Parathyroid adenoma (tissue), 2 donors: ENCODE measurements around the gene PLIN5.

Source experiments
- H2AFZ ChIP-seq: fragments of 300-600 bp; sonication (generic); one replicate; pipeline ENCODE4 v1.7.0; 2017; ENCODE audit warnings: antibody characterized with exemption, mild to moderate bottlenecking
- H3K27ac ChIP-seq: fragments of 300-600 bp; sonication (generic); one replicate; pipeline ENCODE4 v1.7.0; 2017
- H3K27me3 ChIP-seq: fragments of 300-600 bp; sonication (generic); one replicate; pipeline ENCODE4 v1.7.0; 2017; ENCODE audit warnings: low read length; ENCODE audit not compliant: control insufficient read depth, insufficient read depth
- H3K36me3 ChIP-seq: fragments of 300-600 bp; sonication (generic); one replicate; pipeline ENCODE4 v1.7.0; 2017; ENCODE audit warnings: low read length; ENCODE audit not compliant: control insufficient read depth, insufficient read depth
- H3K4me1 ChIP-seq: fragments of 300-600 bp; sonication (generic); one replicate; pipeline ENCODE4 v1.7.0; 2017; ENCODE audit warnings: control low read depth
- H3K4me2 ChIP-seq: fragments of 300-600 bp; sonication (generic); one replicate; pipeline ENCODE4 v1.7.0; 2017; ENCODE audit warnings: low read length
- H3K4me3 ChIP-seq: fragments of 300-600 bp; sonication (generic); one replicate; pipeline ENCODE4 v1.7.0; 2017; ENCODE audit warnings: low read depth, low read length
- H3K79me2 ChIP-seq: fragments of 300-600 bp; sonication (generic); one replicate; pipeline ENCODE4 v1.7.0; 2017; ENCODE audit warnings: control low read depth
- H3K9ac ChIP-seq: fragments of 300-600 bp; sonication (generic); one replicate; pipeline ENCODE4 v1.7.0; 2017; ENCODE audit warnings: mild to moderate bottlenecking
- H3K9me3 ChIP-seq: fragments of 300-600 bp; sonication (generic); one replicate; pipeline ENCODE4 v1.7.0; 2017; ENCODE audit warnings: low read length; ENCODE audit not compliant: control insufficient read depth
- TF ChIP-seq, protein P1 (sequence below): fragments of 300-600 bp; sonication (generic); IDR thresholded peaks from one replicate; pipeline ENCODE4 v1.7.0; 2017; ENCODE audit warnings: antibody characterized with exemption, mild to moderate bottlenecking
- donor health status: primary hyperparathyroidism.

PLIN5 gene

DNA sequence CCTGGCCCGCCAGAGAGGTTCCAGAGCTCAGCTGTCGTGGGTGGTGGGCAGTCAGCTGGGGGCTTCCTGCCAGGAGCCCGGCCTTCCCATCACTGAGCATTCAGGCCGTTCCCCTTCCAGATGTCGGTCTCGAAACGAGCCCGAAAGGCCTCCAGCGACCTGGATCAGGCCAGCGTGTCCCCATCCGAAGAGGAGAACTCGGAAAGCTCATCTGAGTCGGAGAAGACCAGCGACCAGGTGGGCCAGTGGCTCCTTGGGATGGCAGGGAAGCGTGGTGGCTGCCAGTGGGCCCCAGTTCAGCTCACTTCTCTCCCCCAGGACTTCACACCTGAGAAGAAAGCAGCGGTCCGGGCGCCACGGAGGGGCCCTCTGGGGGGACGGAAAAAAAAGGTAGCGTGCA is 43.6 kb downstream of the PLIN5 start:
- Histone ChIP-seq H3K27me3 (no peaks in the 10 kb centered on the region), H3K4me2 (no peak overlapping the region), H3K4me3 (no peak overlapping the region), H3K79me2 (peaks cover 2% of the 10 kb centered on the region), H3K9me3 (no peaks in the 10 kb centered on the region), H3K27ac (no peak overlapping the region), H2AFZ (no peak overlapping the region), H3K36me3 (no peaks in the 10 kb centered on the region), H3K9ac (no peak overlapping the region), H3K4me1 (no peaks in the 10 kb centered on the region)
- TF ChIP-seq, protein P1, sequence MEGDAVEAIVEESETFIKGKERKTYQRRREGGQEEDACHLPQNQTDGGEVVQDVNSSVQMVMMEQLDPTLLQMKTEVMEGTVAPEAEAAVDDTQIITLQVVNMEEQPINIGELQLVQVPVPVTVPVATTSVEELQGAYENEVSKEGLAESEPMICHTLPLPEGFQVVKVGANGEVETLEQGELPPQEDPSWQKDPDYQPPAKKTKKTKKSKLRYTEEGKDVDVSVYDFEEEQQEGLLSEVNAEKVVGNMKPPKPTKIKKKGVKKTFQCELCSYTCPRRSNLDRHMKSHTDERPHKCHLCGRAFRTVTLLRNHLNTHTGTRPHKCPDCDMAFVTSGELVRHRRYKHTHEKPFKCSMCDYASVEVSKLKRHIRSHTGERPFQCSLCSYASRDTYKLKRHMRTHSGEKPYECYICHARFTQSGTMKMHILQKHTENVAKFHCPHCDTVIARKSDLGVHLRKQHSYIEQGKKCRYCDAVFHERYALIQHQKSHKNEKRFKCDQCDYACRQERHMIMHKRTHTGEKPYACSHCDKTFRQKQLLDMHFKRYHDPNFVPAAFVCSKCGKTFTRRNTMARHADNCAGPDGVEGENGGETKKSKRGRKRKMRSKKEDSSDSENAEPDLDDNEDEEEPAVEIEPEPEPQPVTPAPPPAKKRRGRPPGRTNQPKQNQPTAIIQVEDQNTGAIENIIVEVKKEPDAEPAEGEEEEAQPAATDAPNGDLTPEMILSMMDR: no peak

DNA sequence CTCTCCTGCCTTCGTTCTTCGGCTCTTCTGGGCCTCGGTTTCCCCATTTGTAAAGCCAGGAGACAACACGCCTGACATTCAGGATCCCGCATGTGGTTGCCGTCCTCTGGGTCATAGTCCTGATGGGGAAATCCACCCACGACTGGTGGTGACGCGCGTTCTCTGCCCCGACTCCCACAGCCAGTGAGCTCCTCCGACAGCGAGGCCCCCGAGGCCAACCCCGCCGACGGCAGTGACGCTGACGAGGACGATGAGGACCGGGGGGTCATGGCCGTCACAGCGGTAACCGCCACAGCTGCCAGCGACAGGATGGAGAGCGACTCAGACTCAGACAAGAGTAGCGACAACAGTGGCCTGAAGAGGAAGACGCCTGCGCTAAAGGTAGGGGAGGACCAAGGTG is 46.5 kb downstream of the PLIN5 start:
- no peak overlapping the region for H3K27ac ChIP-seq
- no peaks in the 10 kb centered on the region for H3K36me3 ChIP-seq
- H3K79me2 ChIP-seq: peaks cover 2% of the 10 kb centered on the region
- no peak overlapping the region for H3K4me3 ChIP-seq
- no peak overlapping the region for H3K4me2 ChIP-seq
- no peaks in the 10 kb centered on the region for H3K4me1 ChIP-seq
- no peak overlapping the region for H2AFZ ChIP-seq
- H3K9me3 ChIP-seq: no peaks in the 10 kb centered on the region
- no peak overlapping the region for H3K9ac ChIP-seq
- no peaks in the 10 kb centered on the region for H3K27me3 ChIP-seq
- TF ChIP-seq, protein P1: no peak

DNA sequence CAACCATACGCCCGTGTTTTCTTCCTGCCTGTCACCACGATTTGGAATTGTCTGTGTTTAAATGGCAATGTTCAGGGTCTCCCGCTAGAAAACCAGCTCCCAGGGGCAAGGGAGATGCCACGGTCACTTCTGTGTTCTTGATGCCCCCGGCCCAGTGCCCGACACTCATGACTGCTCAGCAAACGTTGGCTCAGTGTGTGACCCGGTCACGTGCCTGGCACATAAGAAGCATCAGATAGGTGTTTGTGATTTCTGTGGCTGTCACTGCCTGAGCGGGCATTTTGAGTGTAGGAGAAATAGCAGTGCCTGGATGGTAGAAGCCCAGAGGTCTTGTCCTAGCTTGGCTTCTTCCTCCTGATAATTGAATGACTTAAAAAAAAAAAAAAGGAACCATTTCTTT is 47.5 kb downstream of the PLIN5 start:
- Histone ChIP-seq H3K36me3 (no peaks in the 10 kb centered on the region), H3K27ac (no peak overlapping the region), H3K27me3 (no peaks in the 10 kb centered on the region), H3K4me1 (no peaks in the 10 kb centered on the region), H3K9me3 (no peaks in the 10 kb centered on the region), H3K9ac (no peak overlapping the region), H2AFZ (no peak overlapping the region), H3K79me2 (peaks cover 2% of the 10 kb centered on the region), H3K4me3 (no peak overlapping the region), H3K4me2 (no peak overlapping the region)
- TF ChIP-seq, protein P1: no peak

DNA sequence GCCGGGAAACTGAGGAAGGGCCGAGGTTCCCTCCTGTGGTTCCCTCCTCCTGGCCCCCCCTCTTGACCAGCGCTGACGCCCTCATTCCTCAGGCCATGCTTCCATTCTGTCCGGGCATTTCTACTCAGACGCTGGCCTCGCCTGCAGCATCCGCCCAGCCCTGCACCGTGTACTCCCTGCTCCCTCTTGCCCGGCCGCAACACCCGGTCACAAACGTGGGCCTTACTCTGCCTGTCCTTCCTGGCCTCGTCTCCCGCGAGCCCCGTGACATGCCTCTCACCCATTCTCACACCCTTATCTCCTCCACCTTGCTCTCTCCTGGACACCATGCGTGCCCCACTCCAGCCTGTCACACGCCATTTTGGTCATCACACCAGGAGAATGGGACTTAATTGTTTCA is 51.6 kb downstream of the PLIN5 start:
- Histone ChIP-seq H3K36me3 (no peaks in the 10 kb centered on the region), H3K27me3 (no peaks in the 10 kb centered on the region)
- TF ChIP-seq, protein P1: no peak

GRCh38 chr19:4482721-4483364 is 52.2 kb downstream of the PLIN5 start:
- Histone ChIP-seq H3K27me3 (no peaks in the 10 kb centered on the region), H3K9me3 (no peaks in the 10 kb centered on the region), H2AFZ (no peak overlapping the region), H3K27ac (no peak overlapping the region), H3K36me3 (no peaks in the 10 kb centered on the region), H3K4me3 (no peak overlapping the region), H3K9ac (no peak overlapping the region), H3K79me2 (peaks cover 2% of the 10 kb centered on the region), H3K4me1 (no peaks in the 10 kb centered on the region), H3K4me2 (no peak overlapping the region)
- TF ChIP-seq, protein P1: no peak

More for the DNA sequence above, 51.6 kb downstream of the PLIN5 start:
- no peaks in the 10 kb centered on the region for H3K4me1 ChIP-seq
- H3K27ac ChIP-seq: no peak overlapping the region
- no peak overlapping the region for H3K4me3 ChIP-seq
- no peak overlapping the region for H2AFZ ChIP-seq
- H3K9ac ChIP-seq: no peak overlapping the region
- H3K4me2 ChIP-seq: no peak overlapping the region
- H3K79me2 ChIP-seq: peaks cover under 1% of the 10 kb centered on the region
- no peaks in the 10 kb centered on the region for H3K9me3 ChIP-seq
